B cell (primary cell): ENCODE data around the gene ERCC2. TPM values are rescaled to one million over a fixed set of nuclear protein-coding genes. Genes with fewer than 3 reads are reported as not detected.
"Not testable (repeated sequence)": the region's sequence is repeated elsewhere in the genome, so short reads cannot be mapped to it uniquely, and the experiment has no call there.

Experiments
- ATAC-seq: fragments of 200-7000 bp; cut with Tn5 transposase; one replicate; pipeline ENCODE4 v1.10.0; 2021; ENCODE audit warnings: low read depth, mild to moderate bottlenecking, moderate number of reproducible peaks, moderate library complexity
- CTCF ChIA-PET: fragments of 350-600 bp; sonication (Branson Sonifier 250); formaldehyde crosslinking; loops from one replicate; lab custom pipeline; 2021; ENCODE audit warnings: antibody characterized with exemption, inconsistent platforms; lab: Charles Lee
- POLR2A ChIA-PET: fragments of 350-600 bp; sonication (Branson Sonifier 250); formaldehyde crosslinking; loops from one replicate; lab custom pipeline; 2021; ENCODE audit warnings: antibody characterized with exemption; lab: Charles Lee
- DNase-seq: peaks from one replicate; pipeline ENCODE4 v3.0.0; 2013
- H2AFZ ChIP-seq: 2 replicates; pipeline ENCODE4 v1.6.1; 2012; ENCODE audit warnings: mild to moderate bottlenecking, low read depth, low read length; ENCODE audit not compliant: insufficient read depth, poor library complexity, severe bottlenecking
- H3K27ac ChIP-seq, 2 donors: 1 replicate in 1 of 2; 2 replicates in 1 of 2; pipeline ENCODE4 v1.5.1; 2012 to 2013; ENCODE audit warnings: low read length in 2 of 2, mild to moderate bottlenecking in 2 of 2, moderate library complexity in 1 of 2
- H3K27me3 ChIP-seq, 4 experiments: fragments of 200-600 bp in 1 of 4; sonication (generic) in 1 of 4; replicated peaks in 1 of 4; 1 replicate in 2 of 4; 2 replicates in 2 of 4; pipeline versions ENCODE4 v1.6.1 to v1.7.0; 2013 to 2016; ENCODE audit warnings: low read length in 3 of 4, mild to moderate bottlenecking in 2 of 4, mixed read lengths in 1 of 4, moderate library complexity in 1 of 4; ENCODE audit not compliant: insufficient read depth in 4 of 4, control insufficient read depth in 3 of 4; ENCODE audit errors: control extremely low read depth in 1 of 4
- H3K36me3 ChIP-seq, 2 experiments: replicated peaks in 1 of 2; 1 replicate in 1 of 2; 2 replicates in 1 of 2; pipeline versions ENCODE4 v1.6.1 to v1.7.1; 2013; ENCODE audit warnings: low read length in 1 of 2; ENCODE audit not compliant: insufficient read depth in 2 of 2, control insufficient read depth in 1 of 2; ENCODE audit errors: control extremely low read depth in 1 of 2, extremely low read depth in 1 of 2
- H3K4me1 ChIP-seq, 2 donors: fragments of 200-600 bp in 1 of 2; sonication (generic) in 1 of 2; 1 replicate in 1 of 2; 2 replicates in 1 of 2; pipeline versions ENCODE4 v1.5.1 to v1.6.1; 2013 to 2017; ENCODE audit warnings: low read length in 2 of 2; ENCODE audit not compliant: control insufficient read depth in 2 of 2, insufficient read depth in 2 of 2
- H3K4me2 ChIP-seq: replicated peaks from 2 replicates; pipeline ENCODE3; 2012; ENCODE audit warnings: mild to moderate bottlenecking, low read depth, low read length; ENCODE audit not compliant: poor library complexity, severe bottlenecking
- H3K4me3 ChIP-seq, 5 experiments: fragments of 200-600 bp in 1 of 5; sonication (generic) in 1 of 5; 1 replicate in 3 of 5; 2 replicates in 2 of 5; pipeline versions ENCODE4 v1.5.1 to v1.7.0; 2011 to 2016; ENCODE audit warnings: low read length in 4 of 5, mild to moderate bottlenecking in 4 of 5, low read depth in 2 of 5, control low read depth in 1 of 5, moderate library complexity in 1 of 5; ENCODE audit not compliant: insufficient read depth in 1 of 5; ENCODE audit errors: control extremely low read depth in 1 of 5, extremely low read depth in 1 of 5
- H3K79me2 ChIP-seq: fragments of 200-600 bp; sonication (generic); one replicate; pipeline ENCODE4 v1.6.0; 2016; ENCODE audit warnings: low read length; ENCODE audit not compliant: control insufficient read depth, insufficient read depth
- H3K9ac ChIP-seq: fragments of 200-600 bp; sonication (generic); 2 replicates; pipeline ENCODE4 v1.6.1; 2017; ENCODE audit warnings: mild to moderate bottlenecking, low read length, moderate library complexity
- H3K9me3 ChIP-seq, 3 donors: one replicate each; pipeline versions ENCODE4 v1.6.1 to v1.7.1; 2013; ENCODE audit warnings: low read length in 2 of 3; ENCODE audit not compliant: control insufficient read depth in 2 of 3, insufficient read depth in 1 of 3; ENCODE audit errors: control extremely low read depth in 1 of 3
- H4K20me1 ChIP-seq: 2 replicates; pipeline ENCODE4 v1.6.0; 2012; ENCODE audit warnings: mild to moderate bottlenecking, low read length; ENCODE audit not compliant: insufficient read depth, control insufficient read depth, poor library complexity, severe bottlenecking
- H3K27ac Mint-ChIP-seq: one replicate; pipeline ENCODE4 v1.8.0; 2021; ENCODE audit warnings: mixed read lengths
- H3K27me3 Mint-ChIP-seq: one replicate; pipeline ENCODE4 v1.8.0; 2021; ENCODE audit warnings: mixed read lengths
- H3K4me1 Mint-ChIP-seq: one replicate; pipeline ENCODE4 v1.8.0; 2021; ENCODE audit warnings: mixed read lengths
- H3K4me3 Mint-ChIP-seq: one replicate; pipeline ENCODE4 v1.8.0; 2021; ENCODE audit warnings: mixed read lengths
- H3K9me3 Mint-ChIP-seq: one replicate; pipeline ENCODE4 v1.8.0; 2022; ENCODE audit warnings: mixed read lengths; ENCODE audit not compliant: insufficient read depth
- CTCF ChIP-seq: fragments of 200-600 bp; IDR thresholded peaks from one replicate; pipeline ENCODE4 v1.8.0; 2022; ENCODE audit warnings: antibody characterized with exemption, mild to moderate bottlenecking
- EZH2 ChIP-seq: IDR thresholded peaks from 2 replicates; pipeline ENCODE4 v1.6.1; 2012; ENCODE audit warnings: borderline replicate concordance, low read depth, mild to moderate bottlenecking, moderate library complexity, low read length; ENCODE audit not compliant: insufficient read depth, poor library complexity, severe bottlenecking
- WGBS: methylation state at CpG from one replicate; pipeline ENCODE4 v1.1.5; 2013; ENCODE audit warnings: missing lambda C conversion rate; ENCODE audit not compliant: insufficient coverage; 5-methylcytosine and 5-hydroxymethylcytosine counted together
- intact Hi-C: fragments of 100-400 bp; cut with micrococcal nuclease; formaldehyde crosslinking; loops from one replicate; pipeline ENCODE4 v1.10.0; 2022
- polyA plus RNA-seq: library from polyadenylated mRNA; depleted of rRNA; stranded (reverse); fragments of >200 nt; gene quantifications from 2 replicates; pipeline ENCODE4 v1.2.3, GENCODE V29; 2012
- total RNA-seq, 2 donors: library from RNA; stranded (reverse); fragments of 120-200 nt in 1 of 2; gene quantifications; 1 replicate in 1 of 2; 2 replicates in 1 of 2; pipeline versions ENCODE4 v1.2.3 to v1.2.4, GENCODE V29; 2013 to 2022

ERCC2 gene
- total and polyA plus RNA-seq, 2 donors (not counting 1 experiment from before 2014, with no cell fraction given), result 20.8 to 26.5 TPM

- ChIA-PET POLR2A (no interaction called here), CTCF (interaction anchor here (1.0 kb wide), 1 partner anchor 9 kb away, joined by 4 read pairs; no protein-coding TSS in a partner anchor)
- Histone ChIP-seq H3K27ac (no peak overlapping the region), H3K4me2 (no peak overlapping the region), H2AFZ (no peak overlapping the region), H3K4me3 (no peak overlapping the region), H3K36me3 (no peaks in the 10 kb centered on the region), H3K9ac (no peak overlapping the region), H3K27me3 (peaks cover 0 to 28% (median 6%) of the 10 kb centered on the region in 4 experiments), H3K79me2 (no peaks in the 10 kb centered on the region), H3K4me1 (peaks cover 11 to 16% of the 10 kb centered on the region in 2 donors), H4K20me1 (no peaks in the 10 kb centered on the region), H3K9me3 (peaks cover 0 to 10% (median 0%) of the 10 kb centered on the region in 3 donors)
- DNase-seq (no peak), ATAC-seq (no peak)
- TF ChIP-seq CTCF (no peak), EZH2 (no peak)
- intact Hi-C loops, result loop anchor here (10.0 kb wide), 1 partner anchor 552 kb away; no protein-coding TSS in a partner anchor
- Mint-ChIP-seq H3K27me3 (peaks cover 28% of the 10 kb centered on the region), H3K27ac (no peak overlapping the region), H3K9me3 (no peaks in the 10 kb centered on the region), H3K4me3 (no peak overlapping the region), H3K4me1 (peaks cover 6% of the 10 kb centered on the region)
- 69% methylated on average over 8 of the region's 11 CpGs for WGBS
These were observed 33.6 kb downstream of the ERCC2 start for GRCh38 chr19:45336696-45337251.

GRCh38 chr19:45334881-45335280, 35.5 kb downstream of the ERCC2 start:
- H4K20me1 ChIP-seq, H3K9ac ChIP-seq, H2AFZ ChIP-seq, H3K4me1 Mint-ChIP-seq, H3K9me3 ChIP-seq, H3K4me3 Mint-ChIP-seq, H3K4me3 ChIP-seq, H3K4me2 ChIP-seq, H3K36me3 ChIP-seq, DNase-seq, H3K27ac Mint-ChIP-seq, CTCF ChIA-PET, H3K4me1 ChIP-seq, H3K27ac ChIP-seq, H3K79me2 ChIP-seq, H3K9me3 Mint-ChIP-seq, ATAC-seq: not testable (repeated sequence)
- POLR2A ChIA-PET, result interaction anchor here (0.6 kb wide), 1 partner anchor 8 kb away, joined by 3 read pairs; no protein-coding TSS in a partner anchor
- intact Hi-C loops, result loop anchor here (10.0 kb wide), 1 partner anchor 550 kb away; no protein-coding TSS in a partner anchor
- WGBS, result no CpG with 5 or more reads among the region's 4 CpGs
- peaks cover 0 to 12% (median 0%) of the 10 kb centered on the region in 4 experiments for H3K27me3 ChIP-seq
- peaks cover 22% of the 10 kb centered on the region for H3K27me3 Mint-ChIP-seq
